ENCODE measurements around the gene ZAP70.

Gene ZAP70

DNA sequence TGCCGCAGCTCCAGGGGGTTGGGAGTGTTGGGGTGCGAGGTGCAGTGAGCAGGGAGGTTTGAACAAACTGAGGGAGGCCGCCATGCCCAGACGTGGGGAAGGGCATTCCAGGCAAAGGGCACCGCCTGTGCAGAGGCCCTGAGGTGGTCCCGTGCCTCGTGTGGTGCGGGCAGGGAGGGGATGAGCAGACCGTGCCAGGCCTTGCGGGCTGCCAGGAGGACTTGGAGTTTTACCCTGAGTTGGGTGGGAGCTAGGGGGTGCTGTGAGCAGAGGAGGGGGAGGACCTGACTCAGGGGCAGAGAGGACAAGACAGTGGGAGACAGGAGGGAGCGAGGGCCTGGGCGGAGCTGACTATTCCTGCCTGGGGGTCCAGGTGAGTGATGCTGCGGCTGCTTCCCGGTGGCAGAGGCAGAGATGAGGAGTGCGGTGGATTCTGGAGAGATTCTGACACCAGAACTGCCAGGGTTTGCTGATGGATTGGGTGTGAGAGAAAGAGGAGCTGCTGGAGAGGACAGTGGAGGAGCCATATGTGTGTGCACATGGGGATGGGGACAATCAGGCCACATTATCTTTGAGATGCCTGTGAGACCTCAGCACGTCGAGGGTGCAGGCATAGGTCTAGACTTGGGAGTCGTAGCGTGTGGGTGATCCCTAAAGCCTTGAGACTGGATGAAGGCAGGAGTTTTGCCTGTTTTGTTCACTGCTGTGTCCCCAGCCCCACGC is 23.4 kb downstream of the ZAP70 start:
- Histone ChIP-seq H3K9ac (ENCODE audit: low read depth, low read length) (no peak overlapping the region), H3K9me3 (ENCODE audit: control insufficient read depth, insufficient read depth, low read length) (no peaks in the 10 kb centered on the region), H3K27me3 (ENCODE audit: control insufficient read depth, insufficient read depth, low read length) (no peaks in the 10 kb centered on the region), H3K27ac (ENCODE audit: low read depth, low read length) (no peak overlapping the region), H3K4me3 (ENCODE audit: low read depth, low read length) (no peak overlapping the region), H3K36me3 (ENCODE audit: control insufficient read depth, insufficient read depth, low read length) (no peaks in the 10 kb centered on the region), H3K4me1 (ENCODE audit: control insufficient read depth, insufficient read depth, low read length) (no peaks in the 10 kb centered on the region)

DNA sequence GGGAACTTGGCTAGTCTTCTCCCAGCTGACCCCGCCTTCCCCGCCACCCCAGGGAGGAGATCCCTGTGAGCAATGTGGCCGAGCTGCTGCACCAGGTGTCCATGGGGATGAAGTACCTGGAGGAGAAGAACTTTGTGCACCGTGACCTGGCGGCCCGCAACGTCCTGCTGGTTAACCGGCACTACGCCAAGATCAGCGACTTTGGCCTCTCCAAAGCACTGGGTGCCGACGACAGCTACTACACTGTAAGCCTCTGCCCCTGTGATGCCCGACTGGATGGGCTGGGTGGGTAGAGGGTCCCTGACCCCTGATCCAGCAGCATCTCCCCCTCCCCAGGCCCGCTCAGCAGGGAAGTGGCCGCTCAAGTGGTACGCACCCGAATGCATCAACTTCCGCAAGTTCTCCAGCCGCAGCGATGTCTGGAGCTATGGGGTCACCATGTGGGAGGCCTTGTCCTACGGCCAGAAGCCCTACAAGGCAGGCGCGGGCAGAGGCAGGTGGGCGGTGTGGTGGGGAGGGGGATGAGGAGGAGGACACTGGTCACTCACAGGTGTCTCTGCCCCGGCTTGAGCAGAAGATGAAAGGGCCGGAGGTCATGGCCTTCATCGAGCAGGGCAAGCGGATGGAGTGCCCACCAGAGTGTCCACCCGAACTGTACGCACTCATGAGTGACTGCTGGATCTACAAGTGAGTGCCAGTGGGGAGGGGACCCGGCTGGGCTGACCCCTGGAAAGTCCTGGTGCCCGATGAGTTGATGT is 24.2 kb downstream of the ZAP70 start:
- Histone ChIP-seq H3K36me3 (ENCODE audit: control insufficient read depth, insufficient read depth, low read length) (no peaks in the 10 kb centered on the region), H3K9me3 (ENCODE audit: control insufficient read depth, insufficient read depth, low read length) (no peaks in the 10 kb centered on the region)

DNA sequence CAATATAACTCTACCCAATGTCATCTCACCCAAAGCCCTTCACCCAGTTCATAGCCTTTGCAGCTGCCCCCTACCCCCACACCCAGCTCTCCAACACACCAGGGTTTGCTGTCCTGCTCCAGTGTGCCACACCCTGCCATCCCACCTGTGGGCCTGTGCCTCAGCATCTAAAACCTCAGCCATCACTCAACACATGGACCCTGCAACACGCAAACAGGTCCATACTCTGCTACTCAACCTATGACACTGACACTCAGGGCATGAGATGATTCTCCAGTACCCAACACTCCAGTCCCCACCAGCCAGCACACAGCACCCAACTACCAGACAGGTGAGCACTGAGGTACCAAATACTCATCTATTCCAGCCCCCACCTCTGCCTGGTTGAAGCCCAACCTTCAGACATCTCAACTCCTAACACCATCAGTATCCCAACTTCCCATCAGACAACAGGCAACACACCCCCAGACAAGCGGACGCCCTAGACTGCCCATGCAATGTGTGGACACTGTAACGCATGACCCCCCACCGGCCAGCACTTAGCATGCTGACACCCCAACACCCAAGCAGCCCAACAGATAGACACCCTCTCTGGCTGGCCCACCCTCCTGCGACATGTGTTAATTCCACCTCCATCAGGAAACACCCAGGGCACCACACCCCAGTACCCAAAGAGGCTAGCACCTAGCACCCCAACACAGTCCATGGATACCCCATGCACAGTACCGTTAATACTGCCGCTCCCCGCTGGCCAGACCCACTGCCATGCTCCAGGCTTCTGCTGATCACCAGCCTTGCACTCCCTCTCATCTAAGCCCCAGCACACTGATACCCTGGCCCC is 25.0 kb downstream of the ZAP70 start:
- no peak overlapping the region for H3K9ac ChIP-seq (ENCODE audit: low read depth, low read length)
- H3K27ac ChIP-seq (ENCODE audit: low read depth, low read length): no peak overlapping the region
- H3K36me3 ChIP-seq (ENCODE audit: control insufficient read depth, insufficient read depth, low read length): no peaks in the 10 kb centered on the region
- H3K9me3 ChIP-seq (ENCODE audit: control insufficient read depth, insufficient read depth, low read length): no peaks in the 10 kb centered on the region
- no peaks in the 10 kb centered on the region for H3K27me3 ChIP-seq (ENCODE audit: control insufficient read depth, insufficient read depth, low read length)
- H3K4me3 ChIP-seq (ENCODE audit: low read depth, low read length): no peak overlapping the region
- H3K4me1 ChIP-seq (ENCODE audit: control insufficient read depth, insufficient read depth, low read length): 0 out of 2 replicates have a peak, but pooled peaks cover 5% of the 10 kb centered on the region

More for the DNA sequence above, 24.2 kb downstream of the ZAP70 start:
- H3K9ac ChIP-seq (ENCODE audit: low read depth, low read length): no peak overlapping the region
- no peak overlapping the region for H3K27ac ChIP-seq (ENCODE audit: low read depth, low read length)
- 0 out of 2 replicates have a peak, but pooled peaks cover 4% of the 10 kb centered on the region for H3K4me1 ChIP-seq (ENCODE audit: control insufficient read depth, insufficient read depth, low read length)
- H3K27me3 ChIP-seq (ENCODE audit: control insufficient read depth, insufficient read depth, low read length): no peaks in the 10 kb centered on the region
- no peak overlapping the region for H3K4me3 ChIP-seq (ENCODE audit: low read depth, low read length)

DNA sequence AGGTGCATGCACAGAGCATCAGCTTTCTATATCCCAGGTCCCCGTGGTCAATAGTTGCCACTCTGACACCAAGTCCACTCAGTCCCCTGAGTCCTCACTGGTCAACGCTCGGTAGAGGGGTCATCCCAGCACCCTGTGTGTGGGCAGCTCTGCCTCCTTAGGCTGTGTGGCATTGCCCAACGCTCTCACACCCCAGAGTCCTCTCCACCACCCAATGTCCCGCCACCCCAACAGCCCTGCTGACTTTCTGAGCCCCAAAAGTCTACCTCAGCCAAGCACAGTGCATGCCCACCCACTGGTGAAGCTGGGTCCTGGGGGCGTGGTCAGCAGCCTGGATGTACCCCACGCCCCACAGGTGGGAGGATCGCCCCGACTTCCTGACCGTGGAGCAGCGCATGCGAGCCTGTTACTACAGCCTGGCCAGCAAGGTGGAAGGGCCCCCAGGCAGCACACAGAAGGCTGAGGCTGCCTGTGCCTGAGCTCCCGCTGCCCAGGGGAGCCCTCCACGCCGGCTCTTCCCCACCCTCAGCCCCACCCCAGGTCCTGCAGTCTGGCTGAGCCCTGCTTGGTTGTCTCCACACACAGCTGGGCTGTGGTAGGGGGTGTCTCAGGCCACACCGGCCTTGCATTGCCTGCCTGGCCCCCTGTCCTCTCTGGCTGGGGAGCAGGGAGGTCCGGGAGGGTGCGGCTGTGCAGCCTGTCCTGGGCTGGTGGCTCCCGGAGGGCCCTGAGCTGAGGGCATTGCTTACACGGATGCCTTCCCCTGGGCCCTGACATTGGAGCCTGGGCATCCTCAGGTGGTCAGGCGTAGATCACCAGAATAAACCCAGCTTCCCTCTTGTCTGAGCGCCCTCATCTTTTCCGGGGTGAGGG is 25.9 kb downstream of the ZAP70 start:
- H3K36me3 ChIP-seq (ENCODE audit: control insufficient read depth, insufficient read depth, low read length): no peaks in the 10 kb centered on the region

DNA sequence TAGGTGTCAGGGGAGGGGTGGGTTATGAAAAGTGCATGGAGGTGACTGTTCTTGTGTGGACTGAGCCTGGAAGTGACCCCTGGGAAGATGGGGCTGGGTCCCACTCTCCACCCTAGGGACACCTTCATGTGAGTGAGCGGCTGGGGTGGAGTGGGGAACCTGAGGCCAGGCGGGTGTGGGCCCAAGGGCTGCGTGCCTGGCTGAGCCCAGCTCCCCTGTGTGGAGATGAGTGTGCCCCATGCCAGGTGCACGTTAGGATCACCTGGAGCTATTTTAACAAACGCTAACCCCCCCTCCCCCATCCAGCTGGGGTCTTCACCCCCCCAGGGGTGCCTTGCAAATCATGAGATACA is 26.5 kb downstream of the ZAP70 start:
- 0 out of 2 replicates have a peak, but pooled peaks cover 5% of the 10 kb centered on the region for H3K4me1 ChIP-seq (ENCODE audit: control insufficient read depth, insufficient read depth, low read length)
- no peaks in the 10 kb centered on the region for H3K27me3 ChIP-seq (ENCODE audit: control insufficient read depth, insufficient read depth, low read length)
- no peaks in the 10 kb centered on the region for H3K36me3 ChIP-seq (ENCODE audit: control insufficient read depth, insufficient read depth, low read length)
- H3K27ac ChIP-seq (ENCODE audit: low read depth, low read length): no peak overlapping the region
- H3K9me3 ChIP-seq (ENCODE audit: control insufficient read depth, insufficient read depth, low read length): no peaks in the 10 kb centered on the region
- H3K9ac ChIP-seq (ENCODE audit: low read depth, low read length): no peak overlapping the region
- no peak overlapping the region for H3K4me3 ChIP-seq (ENCODE audit: low read depth, low read length)

More for the DNA sequence above, 25.9 kb downstream of the ZAP70 start:
- Histone ChIP-seq H3K27ac (ENCODE audit: low read depth, low read length) (no peak overlapping the region), H3K9me3 (ENCODE audit: control insufficient read depth, insufficient read depth, low read length) (no peaks in the 10 kb centered on the region), H3K4me3 (ENCODE audit: low read depth, low read length) (no peak overlapping the region), H3K27me3 (ENCODE audit: control insufficient read depth, insufficient read depth, low read length) (no peaks in the 10 kb centered on the region), H3K4me1 (ENCODE audit: control insufficient read depth, insufficient read depth, low read length) (0 out of 2 replicates have a peak, but pooled peaks cover 5% of the 10 kb centered on the region), H3K9ac (ENCODE audit: low read depth, low read length) (no peak overlapping the region)

DNA sequence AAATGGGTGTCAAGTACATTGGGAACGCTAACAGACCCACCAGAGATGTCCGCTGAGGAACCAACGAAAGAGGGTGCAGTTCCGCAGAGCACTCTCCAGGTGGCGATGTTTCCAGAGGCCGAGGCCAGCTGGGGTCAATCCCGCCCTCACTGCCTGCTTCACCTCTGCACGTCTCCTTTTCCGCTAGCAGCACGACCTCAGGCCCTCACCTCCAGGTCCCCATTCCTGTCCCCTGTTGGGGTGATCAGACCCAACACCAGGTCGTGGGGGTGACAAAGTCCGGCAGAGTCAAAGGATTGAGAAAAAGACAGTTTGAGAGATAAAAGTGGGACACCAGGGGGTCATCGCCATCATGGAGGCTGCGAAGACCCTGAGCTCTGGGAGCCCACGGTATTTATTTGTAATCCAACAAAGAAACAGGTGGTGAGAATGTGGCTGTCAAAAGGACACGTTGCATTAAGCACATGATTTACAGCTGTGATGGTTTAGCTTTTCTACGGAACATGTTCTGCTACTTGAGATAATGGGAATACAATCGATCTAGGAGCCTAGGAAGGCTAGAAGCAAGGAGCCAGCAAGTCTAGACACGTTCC is 27.3 kb downstream of the ZAP70 start:
- Histone ChIP-seq H3K36me3 (ENCODE audit: control insufficient read depth, insufficient read depth, low read length) (no peaks in the 10 kb centered on the region), H3K27ac (ENCODE audit: low read depth, low read length) (no peak overlapping the region), H3K9ac (ENCODE audit: low read depth, low read length) (no peak overlapping the region), H3K9me3 (ENCODE audit: control insufficient read depth, insufficient read depth, low read length) (no peaks in the 10 kb centered on the region), H3K27me3 (ENCODE audit: control insufficient read depth, insufficient read depth, low read length) (no peaks in the 10 kb centered on the region), H3K4me3 (ENCODE audit: low read depth, low read length) (no peak overlapping the region), H3K4me1 (ENCODE audit: control insufficient read depth, insufficient read depth, low read length) (0 out of 2 replicates have a peak, but pooled peaks cover 5% of the 10 kb centered on the region)

DNA sequence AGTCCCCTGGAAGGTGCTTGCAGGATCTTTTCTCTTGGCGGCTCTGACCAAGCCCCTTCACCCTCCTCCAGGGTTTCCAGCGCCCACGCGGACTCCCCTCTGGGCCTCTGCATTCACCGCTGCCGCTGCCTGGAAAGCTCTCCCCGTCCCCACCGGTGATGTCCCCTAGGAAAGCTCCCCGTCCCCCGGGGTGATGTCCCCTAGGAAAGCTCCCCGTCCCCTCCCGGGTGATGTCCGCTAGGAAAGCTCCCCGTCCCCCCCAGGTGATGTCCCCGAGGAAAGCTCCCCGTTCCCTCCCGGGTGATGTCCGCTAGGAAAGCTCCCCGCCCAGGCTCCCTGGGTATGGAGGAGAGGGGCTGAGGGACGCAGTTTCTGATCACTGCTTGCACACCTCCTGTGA is 27.9 kb downstream of the ZAP70 start:
- 0 out of 2 replicates have a peak, but pooled peaks cover 5% of the 10 kb centered on the region for H3K4me1 ChIP-seq (ENCODE audit: control insufficient read depth, insufficient read depth, low read length)
- no peaks in the 10 kb centered on the region for H3K9me3 ChIP-seq (ENCODE audit: control insufficient read depth, insufficient read depth, low read length)
- H3K27me3 ChIP-seq (ENCODE audit: control insufficient read depth, insufficient read depth, low read length): no peaks in the 10 kb centered on the region
- H3K36me3 ChIP-seq (ENCODE audit: control insufficient read depth, insufficient read depth, low read length): no peaks in the 10 kb centered on the region
- H3K9ac ChIP-seq (ENCODE audit: low read depth, low read length): no peak overlapping the region
- no peak overlapping the region for H3K27ac ChIP-seq (ENCODE audit: low read depth, low read length)
- H3K4me3 ChIP-seq (ENCODE audit: low read depth, low read length): no peak overlapping the region

DNA sequence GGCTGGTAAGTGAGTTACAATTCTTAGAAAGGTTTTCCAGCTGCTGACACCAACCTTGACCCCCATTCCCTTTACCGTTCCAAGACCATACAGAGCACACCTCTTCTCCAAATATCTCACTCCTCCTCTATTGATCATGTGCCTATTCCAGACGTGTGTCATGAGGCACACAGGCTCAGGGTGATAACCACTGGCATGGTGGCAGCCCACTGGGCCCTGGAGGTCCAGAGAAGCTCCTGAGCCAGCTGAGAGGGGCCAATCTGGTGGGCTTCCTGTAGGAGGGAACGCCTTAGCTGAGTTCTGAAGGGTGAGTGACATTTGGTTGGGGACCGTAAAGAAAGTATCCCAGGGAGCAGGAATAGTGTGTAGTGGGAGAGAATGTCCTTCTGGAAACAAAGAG is 28.3 kb downstream of the ZAP70 start:
- Histone ChIP-seq H3K4me3 (ENCODE audit: low read depth, low read length) (no peak overlapping the region), H3K27ac (ENCODE audit: low read depth, low read length) (no peak overlapping the region), H3K4me1 (ENCODE audit: control insufficient read depth, insufficient read depth, low read length) (0 out of 2 replicates have a peak, but pooled peaks cover 5% of the 10 kb centered on the region), H3K9me3 (ENCODE audit: control insufficient read depth, insufficient read depth, low read length) (no peaks in the 10 kb centered on the region), H3K27me3 (ENCODE audit: control insufficient read depth, insufficient read depth, low read length) (no peaks in the 10 kb centered on the region), H3K9ac (ENCODE audit: low read depth, low read length) (no peak overlapping the region), H3K36me3 (ENCODE audit: control insufficient read depth, insufficient read depth, low read length) (no peaks in the 10 kb centered on the region)

DNA sequence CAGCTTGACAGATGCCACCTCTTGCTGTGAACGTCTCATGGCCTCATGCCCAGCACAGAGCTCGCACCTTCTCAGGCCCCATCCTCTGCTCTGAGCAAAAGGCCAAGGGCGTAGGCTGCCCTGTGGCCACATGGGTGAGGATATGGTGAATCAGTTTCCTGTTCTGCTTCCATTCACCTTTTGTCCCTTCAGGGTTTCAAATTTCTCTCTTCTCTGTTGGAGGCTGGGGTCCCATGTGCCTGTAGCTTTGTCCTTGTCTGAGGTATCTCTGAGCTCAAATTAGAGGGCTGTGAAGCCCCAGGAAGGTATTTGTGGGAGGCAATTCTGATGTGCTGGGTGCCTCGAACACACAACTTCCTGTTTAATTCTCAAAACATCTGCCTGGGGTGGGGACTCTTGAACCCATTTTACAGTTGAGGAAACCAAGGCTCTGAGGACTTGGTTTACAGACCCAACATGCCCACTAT is 29.0 kb downstream of the ZAP70 start:
- no peaks in the 10 kb centered on the region for H3K27me3 ChIP-seq (ENCODE audit: control insufficient read depth, insufficient read depth, low read length)
- no peaks in the 10 kb centered on the region for H3K36me3 ChIP-seq (ENCODE audit: control insufficient read depth, insufficient read depth, low read length)
- H3K27ac ChIP-seq (ENCODE audit: low read depth, low read length): no peak overlapping the region
- H3K9me3 ChIP-seq (ENCODE audit: control insufficient read depth, insufficient read depth, low read length): no peaks in the 10 kb centered on the region
- H3K4me3 ChIP-seq (ENCODE audit: low read depth, low read length): no peak overlapping the region
- H3K9ac ChIP-seq (ENCODE audit: low read depth, low read length): no peak overlapping the region
- 0 out of 2 replicates have a peak, but pooled peaks cover 5% of the 10 kb centered on the region for H3K4me1 ChIP-seq (ENCODE audit: control insufficient read depth, insufficient read depth, low read length)

DNA sequence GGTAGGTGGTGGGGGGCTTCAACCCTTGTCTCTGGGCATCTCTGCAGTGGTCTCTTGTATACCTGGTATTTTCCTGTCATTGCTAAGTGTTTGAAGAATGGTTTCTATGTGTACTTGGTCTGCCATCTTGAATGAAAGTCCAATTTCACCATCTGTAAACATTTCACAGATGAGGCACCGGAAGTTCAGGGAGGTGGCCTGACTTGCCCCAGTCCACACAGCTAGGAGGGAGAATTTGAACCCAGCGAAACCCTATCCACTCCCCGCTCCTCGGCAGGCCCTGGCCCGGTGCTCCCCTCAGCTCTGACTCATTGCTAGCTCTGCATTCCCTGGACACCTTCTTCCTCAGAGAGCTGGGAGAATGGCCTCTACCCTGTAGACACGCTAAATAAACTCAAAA is 30.5 kb downstream of the ZAP70 start:
- H3K4me1 ChIP-seq (ENCODE audit: control insufficient read depth, insufficient read depth, low read length): 0 out of 2 replicates have a peak, but pooled peaks cover 5% of the 10 kb centered on the region

More for the DNA sequence above, 30.5 kb downstream of the ZAP70 start:
- no peak overlapping the region for H3K9ac ChIP-seq (ENCODE audit: low read depth, low read length)
- H3K4me3 ChIP-seq (ENCODE audit: low read depth, low read length): no peak overlapping the region
- no peak overlapping the region for H3K27ac ChIP-seq (ENCODE audit: low read depth, low read length)
- no peaks in the 10 kb centered on the region for H3K9me3 ChIP-seq (ENCODE audit: control insufficient read depth, insufficient read depth, low read length)
- H3K36me3 ChIP-seq (ENCODE audit: control insufficient read depth, insufficient read depth, low read length): no peaks in the 10 kb centered on the region
- no peaks in the 10 kb centered on the region for H3K27me3 ChIP-seq (ENCODE audit: control insufficient read depth, insufficient read depth, low read length)
